CD4-positive, alpha-beta T cell treated with Interleukin-21 for 1 hour (primary cell): Measurements from ENCODE around the gene CST4.
"Not testable (repeated sequence)": the region's sequence is repeated elsewhere in the genome, so short reads cannot be mapped to it uniquely, and the experiment has no call there.

ENCODE experiments used
- DNase-seq: peaks from one replicate; pipeline ENCODE4 v3.0.0-alpha.2; 2020

Gene CST4

GRCh38 chr20:23688684-23689398 is at the start of gene CST4:
TSS of gene CST4 (minus strand) at chr20:23689038. CDS start at chr20:23688969, 69 bp downstream.
- DNase-seq: not testable (repeated sequence)

GRCh38 chr20:23735391-23735790 is 46.6 kb upstream of the CST4 start:
- not testable (repeated sequence) for DNase-seq

GRCh38 chr20:23734949-23735348 is 46.1 kb upstream of the CST4 start:
- DNase-seq: not testable (repeated sequence)

- DNase-seq: not testable (repeated sequence)
These were observed 45.6 kb upstream of the CST4 start for GRCh38 chr20:23734440-23734839.

- DNase-seq: no peak
These were observed 38.2 kb upstream of the CST4 start for GRCh38 chr20:23727016-23727415.

- no peak for DNase-seq
These were observed 36.3 kb upstream of the CST4 start for GRCh38 chr20:23725102-23725501.

GRCh38 chr20:23723659-23724307 is 34.9 kb upstream of the CST4 start:
- DNase-seq: not testable (repeated sequence)

GRCh38 chr20:23722851-23723250 is 34.0 kb upstream of the CST4 start:
- not testable (repeated sequence) for DNase-seq

- DNase-seq: no peak
These were observed 33.1 kb upstream of the CST4 start for GRCh38 chr20:23721962-23722361.

- not testable (repeated sequence) for DNase-seq
These were observed 30.5 kb upstream of the CST4 start for GRCh38 chr20:23719351-23719750.

GRCh38 chr20:23711778-23712177 is 22.9 kb upstream of the CST4 start:
- DNase-seq: not testable (repeated sequence)

GRCh38 chr20:23710771-23711170 is 21.9 kb upstream of the CST4 start:
- no peak for DNase-seq

- no peak for DNase-seq
These were observed 17.1 kb upstream of the CST4 start for GRCh38 chr20:23705895-23706294.

GRCh38 chr20:23702021-23702420 is 13.2 kb upstream of the CST4 start:
- DNase-seq: no peak

- DNase-seq: no peak
These were observed 12.1 kb upstream of the CST4 start for GRCh38 chr20:23700931-23701330.

- DNase-seq: no peak
These were observed 9.1 kb upstream of the CST4 start for GRCh38 chr20:23697947-23698346.

GRCh38 chr20:23695068-23695395 is 6.2 kb upstream of the CST4 start:
- not testable (repeated sequence) for DNase-seq

GRCh38 chr20:23694178-23695067 is 5.6 kb upstream of the CST4 start:
- not testable (repeated sequence) for DNase-seq

GRCh38 chr20:23692725-23693619 is 4.1 kb upstream of the CST4 start:
- DNase-seq: not testable (repeated sequence)

GRCh38 chr20:23691675-23692074 is 2.8 kb upstream of the CST4 start:
- no peak for DNase-seq

- DNase-seq: no peak
These were observed 1.7 kb upstream of the CST4 start for GRCh38 chr20:23690581-23690980.

GRCh38 chr20:23689399-23689690 is 507 bp upstream of the CST4 start:
- no peak for DNase-seq

- DNase-seq: no peak
These were observed 852 bp downstream of the CST4 start for GRCh38 chr20:23687986-23688385.
